Activated CD4-positive, alpha-beta memory T cell treated with anti-CD3 and anti-CD28 coated beads for 36 hours (primary cell): Measurements from ENCODE around the gene PCNP. TPM values are rescaled to one million over a fixed set of nuclear protein-coding genes. Genes with fewer than 3 reads are reported as not detected.
"Not testable (repeated sequence)": the region's sequence is repeated elsewhere in the genome, so short reads cannot be mapped to it uniquely, and the experiment has no call there.

Experiments used
- CTCF ChIA-PET: fragments of 350-600 bp; sonication (Branson Sonifier 250); formaldehyde crosslinking; loops from one replicate; lab custom pipeline; 2021; ENCODE audit warnings: antibody characterized with exemption, inconsistent platforms; lab: Charles Lee
- POLR2A ChIA-PET: fragments of 350-600 bp; sonication (Branson Sonifier 250); formaldehyde crosslinking; loops from one replicate; lab custom pipeline; 2021; ENCODE audit warnings: antibody characterized with exemption; lab: Charles Lee
- DNase-seq: peaks from one replicate; pipeline ENCODE4 v3.0.0-alpha.2; 2020
- H3K27ac Mint-ChIP-seq: one replicate; pipeline ENCODE4 v1.8.0; 2021; ENCODE audit warnings: mixed read lengths
- H3K27me3 Mint-ChIP-seq: one replicate; pipeline ENCODE4 v1.8.0; 2021; ENCODE audit warnings: mixed read lengths
- H3K36me3 Mint-ChIP-seq: one replicate; pipeline ENCODE4 v1.8.0; 2021; ENCODE audit warnings: mixed read lengths
- H3K4me1 Mint-ChIP-seq: one replicate; pipeline ENCODE4 v1.8.0; 2021; ENCODE audit warnings: low read depth, mixed read lengths
- H3K4me3 Mint-ChIP-seq: one replicate; pipeline ENCODE4 v1.8.0; 2021; ENCODE audit warnings: mild to moderate bottlenecking, mixed read lengths
- H3K9me3 Mint-ChIP-seq: one replicate; pipeline ENCODE4 v1.8.0; 2021; ENCODE audit warnings: mixed read lengths
- intact Hi-C: fragments of 100-400 bp; cut with micrococcal nuclease; formaldehyde crosslinking; loops from one replicate; pipeline ENCODE4 v1.15.1; 2023
- total RNA-seq, 2 experiments: library from RNA; stranded (reverse); gene quantifications; one replicate each; pipeline ENCODE4 v1.2.3, GENCODE V29; 2021

The PCNP gene
- total RNA-seq, 2 experiments from 2014 or later: 231 to 236 TPM

DNA sequence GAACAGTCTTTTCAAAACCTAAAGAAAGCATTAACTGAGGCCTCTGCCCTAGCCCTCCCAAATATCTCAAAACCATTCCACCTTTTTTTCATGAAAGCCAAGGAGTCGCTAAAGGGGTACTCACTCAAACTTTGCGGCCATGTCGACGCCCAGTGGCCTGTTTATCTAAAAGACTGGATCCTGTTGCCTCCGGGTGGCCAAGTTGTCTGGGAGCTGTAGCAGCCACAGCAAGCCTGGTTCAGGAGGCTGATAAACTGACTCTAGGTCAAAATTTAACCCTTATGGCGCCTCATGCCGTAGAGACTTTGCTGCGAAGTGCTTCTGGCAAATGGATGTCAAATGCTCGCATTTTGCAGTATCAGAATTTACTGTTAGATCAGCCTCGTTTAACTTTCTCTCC is 63.5 kb downstream of the PCNP start:
- DNase-seq: no peak
- ChIA-PET CTCF (interaction anchor here (1.9 kb wide), 1 partner anchor 12 kb away, joined by 5 read pairs; no protein-coding TSS in a partner anchor), POLR2A (no interaction called here)
- no peaks in the 10 kb centered on the region for H3K9me3 Mint-ChIP-seq
- no peaks in the 10 kb centered on the region for H3K36me3 Mint-ChIP-seq
- no peak overlapping the region for H3K4me3 Mint-ChIP-seq
- peaks cover 1% of the 10 kb centered on the region for H3K4me1 Mint-ChIP-seq
- no peaks in the 10 kb centered on the region for H3K27me3 Mint-ChIP-seq
- no peak overlapping the region for H3K27ac Mint-ChIP-seq
- intact Hi-C loops: no loop called here

DNA sequence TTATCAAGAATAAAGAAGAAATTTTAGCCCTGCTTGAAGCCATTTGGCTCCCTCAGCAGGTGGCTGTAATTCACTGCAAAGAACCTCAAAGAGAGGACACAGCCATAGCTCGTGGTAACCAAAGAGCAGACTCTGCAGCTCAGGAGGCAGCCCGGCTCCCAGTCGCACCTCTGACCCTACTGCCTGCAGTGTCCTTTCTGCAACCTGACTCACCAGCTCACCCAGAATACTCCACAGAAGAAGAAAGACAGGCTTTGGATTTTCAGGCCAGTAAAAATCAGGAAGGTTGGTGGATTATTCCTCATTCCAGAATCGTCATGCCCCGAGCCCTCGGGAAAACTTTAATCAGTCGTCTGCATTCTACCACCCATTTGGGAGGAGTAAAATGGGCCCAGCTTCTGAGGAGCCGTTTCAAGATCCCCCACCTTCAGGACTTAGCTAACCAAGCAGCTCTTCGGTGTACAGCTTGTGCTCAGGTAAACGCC is 64.3 kb downstream of the PCNP start:
- Mint-ChIP-seq H3K36me3 (no peaks in the 10 kb centered on the region), H3K27ac (no peak overlapping the region), H3K9me3 (no peaks in the 10 kb centered on the region), H3K4me1 (peaks cover 6% of the 10 kb centered on the region), H3K4me3 (no peak overlapping the region), H3K27me3 (no peaks in the 10 kb centered on the region)
- intact Hi-C loops: no loop called here
- no peak for DNase-seq
- ChIA-PET POLR2A (no interaction called here), CTCF (interaction anchor here (1.9 kb wide), 1 partner anchor 11 kb away, joined by 5 read pairs; no protein-coding TSS in a partner anchor)

GRCh38 chr3:101639280-101639963 is 65.4 kb downstream of the PCNP start:
- no peak overlapping the region for H3K27ac Mint-ChIP-seq
- ChIA-PET CTCF (no interaction called here), POLR2A (no interaction called here)
- no peaks in the 10 kb centered on the region for H3K36me3 Mint-ChIP-seq
- intact Hi-C loops: no loop called here
- H3K4me3 Mint-ChIP-seq: no peak overlapping the region
- no peaks in the 10 kb centered on the region for H3K9me3 Mint-ChIP-seq
- no peaks in the 10 kb centered on the region for H3K27me3 Mint-ChIP-seq
- H3K4me1 Mint-ChIP-seq: peaks cover 17% of the 10 kb centered on the region
- no peak for DNase-seq

GRCh38 chr3:101640256-101640655 is 66.3 kb downstream of the PCNP start:
- intact Hi-C loops: loop anchor here (5.0 kb wide), 2 partner anchors 418 to 1178 kb away; no protein-coding TSS in a partner anchor
- DNase-seq: no peak
- CTCF ChIA-PET: no interaction called here
- Mint-ChIP-seq H3K4me3 (no peak overlapping the region), H3K27ac (no peak overlapping the region), H3K4me1 (peaks cover 26% of the 10 kb centered on the region), H3K36me3 (no peaks in the 10 kb centered on the region), H3K27me3 (no peaks in the 10 kb centered on the region), H3K9me3 (no peaks in the 10 kb centered on the region)
- POLR2A ChIA-PET: no interaction called here

- intact Hi-C loops: loop anchor here (5.0 kb wide), 2 partner anchors 419 to 1179 kb away; no protein-coding TSS in a partner anchor
- peaks cover 32% of the 10 kb centered on the region for H3K4me1 Mint-ChIP-seq
- POLR2A ChIA-PET, H3K4me3 Mint-ChIP-seq, DNase-seq, H3K27ac Mint-ChIP-seq, H3K27me3 Mint-ChIP-seq, H3K36me3 Mint-ChIP-seq, H3K9me3 Mint-ChIP-seq: not testable (repeated sequence)
- CTCF ChIA-PET: interaction anchor here (0.6 kb wide), 1 partner anchor 18 kb away, joined by 5 read pairs; no protein-coding TSS in a partner anchor
Observed at GRCh38 chr3:101641397-101642115, 67.6 kb downstream of the PCNP start.

- Mint-ChIP-seq H3K27ac (no peak overlapping the region), H3K27me3 (no peaks in the 10 kb centered on the region), H3K4me1 (peaks cover 32% of the 10 kb centered on the region), H3K9me3 (no peaks in the 10 kb centered on the region), H3K36me3 (no peaks in the 10 kb centered on the region), H3K4me3 (no peak overlapping the region)
- no peak for DNase-seq
- intact Hi-C loops: loop anchor here (5.0 kb wide), 2 partner anchors 420 to 1180 kb away; no protein-coding TSS in a partner anchor
- ChIA-PET POLR2A (no interaction called here), CTCF (no interaction called here)
Observed at GRCh38 chr3:101642441-101642840, 68.5 kb downstream of the PCNP start.

DNA sequence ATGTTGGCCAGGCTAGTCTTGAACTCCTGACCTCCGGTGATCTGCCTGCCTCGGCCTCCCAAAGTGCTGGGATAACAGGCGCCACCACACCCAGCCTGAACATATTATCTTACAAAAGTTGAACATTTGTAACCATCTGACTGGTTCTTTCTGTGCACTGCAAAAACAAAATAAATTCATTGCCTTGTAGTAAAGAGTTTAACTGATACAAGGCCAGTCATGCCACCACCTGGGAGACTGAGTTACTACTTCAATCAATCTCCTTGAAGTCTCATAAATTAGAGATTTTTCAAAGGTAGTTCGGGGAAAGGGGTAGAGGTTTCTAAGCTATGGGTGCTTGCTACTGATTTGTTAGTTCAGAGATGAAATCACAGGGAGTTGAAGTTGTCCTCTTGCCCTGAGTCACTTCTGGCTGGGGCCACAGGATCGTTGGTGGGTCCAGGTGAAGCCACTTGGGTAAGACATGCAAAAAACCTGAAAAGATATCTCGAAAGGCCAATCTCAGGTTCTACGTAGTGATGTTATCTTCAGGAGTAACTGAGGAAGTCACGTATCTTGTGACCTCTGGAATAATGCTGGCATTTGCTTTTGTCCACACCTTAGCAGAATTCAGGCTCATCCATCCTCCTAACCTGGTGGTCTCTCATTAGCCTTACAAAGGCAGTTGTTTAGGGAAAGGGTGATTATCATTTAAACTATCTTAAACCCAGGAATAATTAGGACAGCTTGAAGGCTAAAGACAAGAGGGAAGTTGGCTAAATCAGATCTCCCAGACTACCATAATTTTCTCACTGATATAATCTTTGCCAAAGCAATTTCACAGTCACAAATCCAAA is 69.2 kb downstream of the PCNP start:
- peak overlapping the region; percentile 87 for H3K27ac Mint-ChIP-seq
- ChIA-PET CTCF (no interaction called here), POLR2A (interaction anchor here (1.3 to 1.5 kb wide), 2 partner anchors 68 to 124 kb away, joined by 4 read pairs; no protein-coding TSS in a partner anchor)
- H3K4me1 Mint-ChIP-seq: peaks cover 32% of the 10 kb centered on the region
- intact Hi-C loops: loop anchor here (5.0 kb wide), 2 partner anchors 421 to 1181 kb away; no protein-coding TSS in a partner anchor
- no peak for DNase-seq
- H3K27me3 Mint-ChIP-seq: no peaks in the 10 kb centered on the region
- no peak overlapping the region for H3K4me3 Mint-ChIP-seq
- H3K9me3 Mint-ChIP-seq: no peaks in the 10 kb centered on the region
- peaks cover 1% of the 10 kb centered on the region for H3K36me3 Mint-ChIP-seq

Other genes starting within 250 kb of the PCNP start
- 10 to 100 TPM; 15.8 to 18.4 TPM for gene SENP7, start 61.0 kb upstream of the PCNP start, total RNA-seq
- 10 to 100 TPM; 39.5 to 43.2 TPM for gene TRMT10C, start 12.3 kb upstream of the PCNP start, total RNA-seq
- gene ZBTB11, start 103.0 kb downstream of the PCNP start, total RNA-seq: 10 to 100 TPM; 28.0 to 30.3 TPM
- 1,000 to 10,000 TPM; 1,691 to 1,714 TPM for gene RPL24, start 112.5 kb downstream of the PCNP start, total RNA-seq
- gene CEP97, start 150.4 kb downstream of the PCNP start, total RNA-seq: 10 to 100 TPM; 16.6 to 17.9 TPM
- 10 to 100 TPM; 18.7 to 19.8 TPM for gene NXPE3, start 205.0 kb downstream of the PCNP start, total RNA-seq